K562 (cell line): Measurements from ENCODE around the gene SMCO4.

ENCODE experiments used
- MTF1 ChIP-seq: fragments of 250-450 bp; sonication (Bioruptor Pico); IDR thresholded peaks from 2 replicates; pipeline ENCODE4 v1.9.0; 2021; ENCODE audit warnings: moderate library complexity, mild to moderate bottlenecking, inconsistent platforms, borderline replicate concordance
- SMARCE1 ChIP-seq: fragments of 450-650 bp; IDR thresholded peaks from 2 replicates; pipeline ENCODE4 v1.7.1; 2016; ENCODE audit warnings: mild to moderate bottlenecking
- TCF7 ChIP-seq: sonication (generic); IDR thresholded peaks from 2 replicates; pipeline ENCODE4 v1.6.1; 2016; ENCODE audit warnings: antibody characterized with exemption, borderline replicate concordance
- ZNF184 ChIP-seq: sonication (generic); formaldehyde crosslinking; IDR thresholded peaks from 2 replicates; pipeline ENCODE4 v1.5.0; 2020; ENCODE audit warnings: missing genetic modification reagents
- TF ChIP-seq, protein P1 (sequence below): fragments of 250-450 bp; sonication (Bioruptor Pico); IDR thresholded peaks from 2 replicates; pipeline ENCODE4 v1.8.0; 2021; ENCODE audit warnings: mild to moderate bottlenecking, moderate library complexity

DNA sequence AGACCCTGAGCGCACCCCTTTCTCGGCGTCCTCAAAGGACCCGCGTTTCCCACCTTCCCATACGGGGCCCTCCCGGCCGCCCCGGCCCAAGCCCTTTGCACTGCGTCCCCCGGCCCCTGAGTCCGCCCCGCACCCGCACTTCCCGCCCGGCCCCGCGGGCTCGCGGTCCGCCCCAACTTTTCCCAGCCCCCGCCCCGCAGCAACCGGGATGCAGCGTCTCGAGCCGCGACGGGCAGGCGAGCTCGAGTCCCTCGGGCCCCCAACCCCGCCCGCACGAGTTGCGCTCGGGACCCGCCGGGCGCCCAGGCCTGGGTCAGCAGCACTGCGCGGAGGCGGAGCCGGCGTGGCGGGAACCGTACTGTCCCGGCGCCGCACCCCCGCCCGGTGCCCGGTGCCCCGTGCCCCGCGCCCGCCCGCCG lies 371 bp downstream of the SMCO4 start:
- TF ChIP-seq SMARCE1 (no peak), ZNF184 (no peak), MTF1 (CRISPR knock-in tag) (no peak), TCF7 (no peak)
- TF ChIP-seq, protein P1, sequence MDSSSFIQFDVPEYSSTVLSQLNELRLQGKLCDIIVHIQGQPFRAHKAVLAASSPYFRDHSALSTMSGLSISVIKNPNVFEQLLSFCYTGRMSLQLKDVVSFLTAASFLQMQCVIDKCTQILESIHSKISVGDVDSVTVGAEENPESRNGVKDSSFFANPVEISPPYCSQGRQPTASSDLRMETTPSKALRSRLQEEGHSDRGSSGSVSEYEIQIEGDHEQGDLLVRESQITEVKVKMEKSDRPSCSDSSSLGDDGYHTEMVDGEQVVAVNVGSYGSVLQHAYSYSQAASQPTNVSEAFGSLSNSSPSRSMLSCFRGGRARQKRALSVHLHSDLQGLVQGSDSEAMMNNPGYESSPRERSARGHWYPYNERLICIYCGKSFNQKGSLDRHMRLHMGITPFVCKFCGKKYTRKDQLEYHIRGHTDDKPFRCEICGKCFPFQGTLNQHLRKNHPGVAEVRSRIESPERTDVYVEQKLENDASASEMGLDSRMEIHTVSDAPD (CRISPR knock-in tag) = no peak
